Measurements from ENCODE around the gene EEF1AKMT4.

DNA sequence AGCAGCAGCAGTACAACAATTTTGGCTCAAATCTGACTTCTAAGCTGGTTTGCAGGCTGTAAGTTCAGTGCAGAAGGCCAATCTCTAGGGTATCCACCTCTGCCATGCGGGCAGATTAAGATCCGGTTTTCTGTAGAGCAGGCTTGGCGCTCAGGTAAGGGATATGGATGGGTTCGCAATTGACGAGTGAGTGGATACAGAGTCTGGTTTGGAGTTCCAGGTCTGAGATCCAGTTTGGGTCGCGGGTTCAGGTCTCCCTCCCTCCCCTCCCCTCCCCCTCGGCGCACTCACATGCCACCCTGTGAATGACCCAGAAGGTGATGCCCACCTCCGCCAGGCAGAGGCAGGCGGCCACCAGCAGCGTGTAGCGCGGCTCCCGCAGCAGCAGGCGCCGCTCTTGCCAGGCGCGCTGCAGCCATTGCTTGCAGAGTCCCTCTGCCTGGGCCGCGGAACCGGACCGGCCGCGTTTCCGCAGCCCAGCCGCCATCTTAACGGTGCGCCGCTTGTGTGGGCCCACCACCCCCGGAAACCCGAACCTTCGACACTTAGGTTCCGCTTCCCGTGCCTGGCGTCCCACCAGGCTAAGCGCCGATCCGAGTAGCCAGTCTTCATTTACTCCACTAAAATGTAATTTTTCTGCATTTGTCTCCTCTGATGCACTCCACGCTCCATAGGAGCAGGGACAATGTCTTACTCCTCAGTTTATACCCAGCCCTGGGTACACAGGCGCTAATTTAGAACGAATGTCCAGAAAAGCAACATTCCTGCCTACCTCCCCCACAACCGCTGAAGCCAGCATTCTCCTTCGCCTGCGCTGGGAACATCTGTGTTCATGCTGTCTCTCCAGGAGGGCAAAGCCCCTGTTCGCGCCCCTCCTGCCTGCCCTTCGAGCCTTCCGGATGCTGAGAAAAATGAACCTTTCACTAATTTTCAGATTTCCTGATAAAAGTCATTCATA lies 739 bp upstream of the EEF1AKMT4 start, which contains the start of gene ALG3:
- TF ChIP-seq, protein P1, sequence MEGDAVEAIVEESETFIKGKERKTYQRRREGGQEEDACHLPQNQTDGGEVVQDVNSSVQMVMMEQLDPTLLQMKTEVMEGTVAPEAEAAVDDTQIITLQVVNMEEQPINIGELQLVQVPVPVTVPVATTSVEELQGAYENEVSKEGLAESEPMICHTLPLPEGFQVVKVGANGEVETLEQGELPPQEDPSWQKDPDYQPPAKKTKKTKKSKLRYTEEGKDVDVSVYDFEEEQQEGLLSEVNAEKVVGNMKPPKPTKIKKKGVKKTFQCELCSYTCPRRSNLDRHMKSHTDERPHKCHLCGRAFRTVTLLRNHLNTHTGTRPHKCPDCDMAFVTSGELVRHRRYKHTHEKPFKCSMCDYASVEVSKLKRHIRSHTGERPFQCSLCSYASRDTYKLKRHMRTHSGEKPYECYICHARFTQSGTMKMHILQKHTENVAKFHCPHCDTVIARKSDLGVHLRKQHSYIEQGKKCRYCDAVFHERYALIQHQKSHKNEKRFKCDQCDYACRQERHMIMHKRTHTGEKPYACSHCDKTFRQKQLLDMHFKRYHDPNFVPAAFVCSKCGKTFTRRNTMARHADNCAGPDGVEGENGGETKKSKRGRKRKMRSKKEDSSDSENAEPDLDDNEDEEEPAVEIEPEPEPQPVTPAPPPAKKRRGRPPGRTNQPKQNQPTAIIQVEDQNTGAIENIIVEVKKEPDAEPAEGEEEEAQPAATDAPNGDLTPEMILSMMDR (IDR thresholded peaks at IDR 0.05) = peak in 1 of 3 experiments; percentile 23
- peak; percentile 72 to 76 for TF ChIP-seq POLR2AphosphoS5 (IDR thresholded peaks at IDR 0.05)
